Right lobe of liver (tissue), 4 donors: ENCODE results near the gene AQP12A.

Source experiments
- CTCF ChIP-seq, 4 donors: fragments of 200-600 bp in 3 of 4; fragments of 450-650 bp in 1 of 4; IDR thresholded peaks; one replicate each; pipeline versions ENCODE4 v1.5.1 to v1.8.0; 2016 to 2022; ENCODE audit warnings: antibody characterized with exemption in 4 of 4, mild to moderate bottlenecking in 2 of 4
- POLR2A ChIP-seq: fragments of 450-650 bp; IDR thresholded peaks from one replicate; pipeline ENCODE4 v1.6.1; 2017; ENCODE audit warnings: antibody characterized with exemption, mild to moderate bottlenecking
- donor health status: DM: no; HTN: no; CAD: no.
- donor health status: DM: no; HTN: no; CAD: no.
- donor health status: DM: no; HTN: yes; CAD: no.

- TF ChIP-seq CTCF (IDR thresholded peaks at IDR 0.05) = no peak
- TF ChIP-seq POLR2A = no peak
Observed at GRCh38 chr2:240648155-240648649, 43.5 kb upstream of the AQP12A start.
